K562 (cell line): ENCODE data around the gene CLCNKA. TPM values are rescaled to one million over a fixed set of nuclear protein-coding genes. Genes with fewer than 3 reads are reported as not detected.

ENCODE experiments used
- ATF1 ChIP-seq, 2 experiments: fragments of 450-650 bp in 1 of 2; IDR thresholded peaks; 2 replicates each; pipeline ENCODE4 v1.6.1; 2016; ENCODE audit warnings: missing compliant biosample characterization in 1 of 2, missing genetic modification characterization in 1 of 2
- ATF4 ChIP-seq: fragments of 450-650 bp; formaldehyde crosslinking; IDR thresholded peaks from 2 replicates; pipeline ENCODE4 v1.4.0; 2022; ENCODE audit warnings: mild to moderate bottlenecking, moderate library complexity
- CBFA2T3 ChIP-seq: fragments of 450-650 bp; IDR thresholded peaks from 2 replicates; pipeline ENCODE4 v1.6.1; 2017
- CBX3 ChIP-seq, 2 experiments: IDR thresholded peaks; 1 replicate in 1 of 2; 2 replicates in 1 of 2; pipeline ENCODE4 v1.6.1; 2012; ENCODE audit warnings: inconsistent platforms in 2 of 2, low read length in 2 of 2, borderline replicate concordance in 1 of 2, control low read depth in 1 of 2
- FOXA1 ChIP-seq: fragments of 450-650 bp; IDR thresholded peaks from 2 replicates; pipeline ENCODE4 v1.6.1; 2016; ENCODE audit warnings: mild to moderate bottlenecking, borderline replicate concordance
- NONO ChIP-seq, 2 experiments: fragments of 200-400 bp in 1 of 2; fragments of 450-650 bp in 1 of 2; formaldehyde crosslinking in 1 of 2; IDR thresholded peaks; 2 replicates each; pipeline ENCODE4 v1.6.1; 2017; ENCODE audit warnings: low read depth in 2 of 2, mild to moderate bottlenecking in 2 of 2, moderate library complexity in 2 of 2, low read length in 1 of 2
- RFX5 ChIP-seq: IDR thresholded peaks from 2 replicates; pipeline ENCODE4 v1.6.1; 2011; ENCODE audit warnings: low read depth, mild to moderate bottlenecking, improper control_type of control experiment, low read length
- SFPQ ChIP-seq: fragments of 200-400 bp; formaldehyde crosslinking; IDR thresholded peaks from 2 replicates; pipeline ENCODE4 v1.6.1; 2017; ENCODE audit warnings: mild to moderate bottlenecking, low read depth, low read length, moderate library complexity
- SPI1 ChIP-seq: IDR thresholded peaks from 2 replicates; pipeline ENCODE4 v1.6.1; 2011; ENCODE audit warnings: low read depth, low read length, control low read depth, borderline replicate concordance
- SRSF1 ChIP-seq: fragments of 200-400 bp; formaldehyde crosslinking; IDR thresholded peaks from 2 replicates; pipeline ENCODE4 v1.6.1; 2017; ENCODE audit warnings: mild to moderate bottlenecking, low read depth, low read length, moderate library complexity
- VEZF1 ChIP-seq: fragments of 200-800 bp; sonication (Bioruptor generic); IDR thresholded peaks from 2 replicates; pipeline ENCODE4 v1.6.1; 2017; ENCODE audit warnings: missing genetic modification characterization, missing compliant biosample characterization
- ZBTB9 ChIP-seq: fragments of 450-650 bp; formaldehyde crosslinking; IDR thresholded peaks from 2 replicates; pipeline ENCODE4 v1.4.0; 2020; ENCODE audit warnings: mild to moderate bottlenecking, moderate library complexity
- ZC3H4 ChIP-seq: sonication (generic); formaldehyde crosslinking; IDR thresholded peaks from 2 replicates; pipeline ENCODE4 v1.9.0; 2021; ENCODE audit warnings: missing genetic modification reagents, borderline replicate concordance
- ZFX ChIP-seq: sonication (generic); formaldehyde crosslinking; IDR thresholded peaks from 2 replicates; pipeline ENCODE4 v1.8.0; 2022; ENCODE audit warnings: mild to moderate bottlenecking, missing genetic modification reagents, moderate library complexity
- polyA plus RNA-seq, 8 experiments: library from polyadenylated mRNA; depleted of rRNA in 4 of 8; stranded (reverse) in 5 of 8; unstranded in 3 of 8; fragments of >200 nt; fragmentation: Nextera tagmentation in 2 of 8; fragmentation: Illumina TruSeq in 1 of 8; extraction: Ambion mirVana in 2 of 8; extraction: Trizol in 1 of 8; gene quantifications; 2 replicates each; pipeline versions ENCODE4 v1.2.1 to v1.2.3, GENCODE V29; 2011 to 2014; ENCODE audit warnings: inconsistent platforms in 1 of 8, missing spikeins in 1 of 8
- total RNA-seq, 7 experiments: library from RNA; depleted of rRNA in 6 of 7; stranded (reverse); fragments of >200 nt in 6 of 7; fragmentation: Illumina TruSeq in 2 of 7; extraction: Trizol in 2 of 7; gene quantifications; 2 replicates each; pipeline versions ENCODE4 v1.2.1 to v1.2.3, GENCODE V29; 2011 to 2021; ENCODE audit warnings: low replicate concordance in 1 of 7

CLCNKA gene
- total and polyA plus RNA-seq, 9 of the 15 experiments (the other 6 are each of a cell fraction or from before 2014, with no cell fraction given): 0.03 to 0.37 (median 0.10) TPM; not detected in 3

- TF ChIP-seq SFPQ (no peak), CBX3 (IDR thresholded peaks at IDR 0.05; ENCODE audit: borderline replicate concordance in 1 of 2, low read length in 2 of 2) (peak in 1 of 2 experiments; percentile 36; a peak in 1 of 3 replicates), SRSF1 (no peak), ATF1 (CRISPR knock-in tag; IDR thresholded peaks at IDR 0.05) (no peak), ATF1 (tag; IDR thresholded peaks at IDR 0.05) (0 out of 2 replicates have a peak, but pooled peaks have one; percentile 13), ZBTB9 (CRISPR knock-in tag) (peak; percentile 75; the same call in 1 of the 2 replicates), RFX5 (no peak), SPI1 (no peak), ZC3H4 (CRISPR knock-in tag) (no peak), FOXA1 (no peak), ZFX (CRISPR knock-in tag) (peak; percentile 51), ATF4 (no peak), VEZF1 (peak; percentile 94), CBFA2T3 (no peak), NONO (IDR thresholded peaks at IDR 0.05; ENCODE audit: low read depth in 2 of 2, low read length in 1 of 2) (peak in 1 of 2 experiments; percentile 90; a peak in 2 of 4 replicates)
These were observed 26.8 kb downstream of the CLCNKA start (continued) for GRCh38 chr1:16048573-16049189.
